Left lung (tissue), 14 donors: Measurements from ENCODE around the gene POLR2E. TPM values are rescaled to one million over a fixed set of nuclear protein-coding genes. Genes with fewer than 3 reads are reported as not detected.

Source experiments
- ATAC-seq: fragments of 200-7000 bp; cut with Tn5 transposase; one replicate; pipeline ENCODE4 v1.9.1; 2020; ENCODE audit warnings: moderate library complexity
- DNase-seq, 4 donors: peaks; one replicate each; pipeline ENCODE4 v3.0.0-alpha.2; 2013 to 2020
- H3K27ac ChIP-seq, 2 donors: fragments of 200-600 bp; sonication (generic) in 1 of 2; one replicate each; pipeline versions ENCODE4 v1.5.0 to v1.8.0; 2020 to 2021
- H3K27me3 ChIP-seq, 2 donors: fragments of 200-600 bp; sonication (generic) in 1 of 2; one replicate each; pipeline versions ENCODE4 v1.5.0 to v1.8.0; 2020 to 2021
- H3K36me3 ChIP-seq, 2 donors: fragments of 200-600 bp; sonication (generic) in 1 of 2; one replicate each; pipeline versions ENCODE4 v1.5.0 to v1.8.0; 2020 to 2021
- H3K4me1 ChIP-seq, 2 donors: fragments of 200-600 bp; one replicate each; pipeline ENCODE4 v1.8.0; 2021
- H3K4me3 ChIP-seq, 2 donors: fragments of 200-600 bp; sonication (generic) in 1 of 2; one replicate each; pipeline versions ENCODE4 v1.5.0 to v1.8.0; 2020 to 2021; ENCODE audit warnings: mild to moderate bottlenecking in 1 of 2
- H3K9me3 ChIP-seq, 2 donors: fragments of 200-600 bp; sonication (generic) in 1 of 2; one replicate each; pipeline versions ENCODE4 v1.5.0 to v1.8.0; 2020 to 2021
- CTCF ChIP-seq, 2 donors: fragments of 200-600 bp; sonication (generic) in 1 of 2; IDR thresholded peaks; one replicate each; pipeline versions ENCODE4 v1.5.0 to v1.8.0; 2021; ENCODE audit warnings: antibody characterized with exemption in 2 of 2
- intact Hi-C, 2 donors: fragments of 100-400 bp; cut with DNase I; formaldehyde crosslinking; loops; one replicate each; pipeline versions ENCODE4 v1.11.2 to v1.14.2; 2022
- long read RNA-seq, 12 donors: library from polyadenylated mRNA in 2 of 12; unstranded in 2 of 12; transcript quantifications; one replicate each; pipeline ENCODE4 v2.0.0 and lab custom pipeline, GENCODE V29; 2019 to 2026
- polyA plus RNA-seq, 6 donors: library from polyadenylated mRNA; unstranded; fragments of 120-200 nt; gene quantifications; one replicate each; pipeline ENCODE4 v1.2.1, GENCODE V29; 2013; ENCODE audit not compliant: insufficient read length in 6 of 6
- total RNA-seq, 2 donors: library from RNA; stranded (reverse); fragmentation: NEBNext Ultra II Directional; extraction: Animal tissue kit (Norgen Biotek cat#: 25700); gene quantifications; one replicate each; pipeline ENCODE4 v1.2.1, GENCODE V29; 2021
- donor health status: DM: no; HTN: yes; CAD: no.
- donor health status: DM: no; HTN: no; CAD: no.

The POLR2E gene
- total RNA-seq, result 100 to 1,000 TPM; 139 to 160 TPM
- polyA plus RNA-seq, result 100 to 1,000 TPM; 120 to 147 (median 135) TPM
- long read RNA-seq, donor 1, transcript POLR2E-206 (7 exons, 1,105 nt), result minor isoform, 6 of 116 reads
- long read RNA-seq, donor 1, transcript POLR2E-213 (8 exons, 2,831 nt), result major isoform, 95 of 116 reads
- long read RNA-seq, donor 1, partial matches to known transcripts, result 10 of 116 reads
- long read RNA-seq, donor 1, other reads (novel, unspliced or antisense), result 0 of 116 reads
- long read RNA-seq, donor 2, transcript POLR2E-213 (8 exons, 2,831 nt), result major isoform, 91 of 102 reads
- long read RNA-seq, donor 2, transcript POLR2E-203 (2 exons, 756 nt), result minor isoform, 6 of 102 reads
- long read RNA-seq, donor 2, partial matches to known transcripts, result 0 of 102 reads
- long read RNA-seq, donor 2, other reads (novel, unspliced or antisense), result 0 of 102 reads
- long read RNA-seq, donor 3, transcript POLR2E-213 (8 exons, 2,831 nt), result major isoform, 79 of 81 reads
- long read RNA-seq, donor 3, partial matches to known transcripts, result 0 of 81 reads
- long read RNA-seq, donor 3, other reads (novel, unspliced or antisense), result 0 of 81 reads
- long read RNA-seq, donor 4, transcript POLR2E-213 (8 exons, 2,831 nt), result major isoform, 143 of 155 reads
- long read RNA-seq, donor 4, partial matches to known transcripts, result 4 of 155 reads
- long read RNA-seq, donor 4, other reads (novel, unspliced or antisense), result 4 of 155 reads
- long read RNA-seq, donor 5, transcript POLR2E-213 (8 exons, 2,831 nt), result major isoform, 72 of 76 reads
- long read RNA-seq, donor 5, partial matches to known transcripts, result 0 of 76 reads
- long read RNA-seq, donor 5, other reads (novel, unspliced or antisense), result 0 of 76 reads
- long read RNA-seq, donor 6, transcript POLR2E-213 (8 exons, 2,831 nt), result major isoform, 87 of 94 reads
- long read RNA-seq, donor 6, partial matches to known transcripts, result 0 of 94 reads
- long read RNA-seq, donor 6, other reads (novel, unspliced or antisense), result 0 of 94 reads
- long read RNA-seq, donor 7, transcript POLR2E-213 (8 exons, 2,831 nt), result major isoform, 42 of 45 reads
- long read RNA-seq, donor 7, partial matches to known transcripts, result 0 of 45 reads
- long read RNA-seq, donor 7, other reads (novel, unspliced or antisense), result 0 of 45 reads
- long read RNA-seq, donor 8, transcript POLR2E-205 (7 exons, 2,441 nt), result minor isoform, 5 of 97 reads
- long read RNA-seq, donor 8, transcript POLR2E-213 (8 exons, 2,831 nt), result major isoform, 77 of 97 reads
- long read RNA-seq, donor 8, partial matches to known transcripts, result 14 of 97 reads
- long read RNA-seq, donor 8, other reads (novel, unspliced or antisense), result 0 of 97 reads
- long read RNA-seq, donor 9, partial matches to known transcripts, result 0 of 1 reads
- long read RNA-seq, donor 9, other reads (novel, unspliced or antisense), result 0 of 1 reads
- long read RNA-seq, donor 10, transcript POLR2E-211 (8 exons, 1,749 nt), result minor isoform, 9 of 446 reads
- long read RNA-seq, donor 10, transcript POLR2E-213 (8 exons, 2,831 nt), result major isoform, 412 of 446 reads
- long read RNA-seq, donor 10, transcript POLR2E-206 (7 exons, 1,105 nt), result minor isoform, 6 of 446 reads
- long read RNA-seq, donor 10, partial matches to known transcripts, result 5 of 446 reads
- long read RNA-seq, donor 10, other reads (novel, unspliced or antisense), result 10 of 446 reads
- long read RNA-seq, donor 11, result 0 reads
- long read RNA-seq, donor 12, transcript POLR2E-213 (8 exons, 2,831 nt), result major isoform, 68 of 573 reads
- long read RNA-seq, donor 12, partial matches to known transcripts, result 206 of 573 reads
- long read RNA-seq, donor 12, other reads (novel, unspliced or antisense), result 295 of 573 reads

GRCh38 chr19:1094978-1095701 lies at the start of gene POLR2E:
Gene POLR2E, minus strand, starts transcription at chr19:1095375. Its CDS starts 60 bp downstream, at chr19:1095315.
- peak; percentile 96 to 100 (median 99) for DNase-seq
- intact Hi-C loops, result no loop called here

GRCh38 chr19:1144741-1145140 lies 49.6 kb upstream of the POLR2E start:
- Histone ChIP-seq H3K27me3 (no peaks in the 10 kb centered on the region), H3K27ac (no peak overlapping the region), H3K36me3 (peaks cover 0 to 86% of the 10 kb centered on the region in 2 donors), H3K4me1 (peaks cover 0 to 25% of the 10 kb centered on the region in 2 donors), H3K9me3 (no peaks in the 10 kb centered on the region), H3K4me3 (no peak overlapping the region)
- no peak for TF ChIP-seq CTCF (IDR thresholded peaks at IDR 0.05)
- no peak for DNase-seq
- no peak for ATAC-seq
- intact Hi-C loops, result no loop called here

More at GRCh38 chr19:1094978-1095701, at the start of gene POLR2E:
- peak within 1 kb of the TSS; percentile 87 to 88 for H3K4me3 ChIP-seq
- H3K4me1 ChIP-seq, result peaks cover 17 to 63% of the 10 kb centered on the region in 2 donors
- H3K27ac ChIP-seq, result peak within 1 kb of the TSS; percentile 37 to 78
- ATAC-seq, result peak; percentile 89
- H3K36me3 ChIP-seq, result peaks cover 0 to 37% of the 10 kb centered on the region in 2 donors
- no peak for TF ChIP-seq CTCF (IDR thresholded peaks at IDR 0.05)
- H3K27me3 ChIP-seq, result no peaks in the 10 kb centered on the region
- H3K9me3 ChIP-seq, result peaks cover 0 to 1% of the 10 kb centered on the region in 2 donors

- intact Hi-C loops, result no loop called here
- no peak overlapping the region for H3K4me3 ChIP-seq
- peaks cover 0 to 86% of the 10 kb centered on the region in 2 donors for H3K36me3 ChIP-seq
- H3K4me1 ChIP-seq, result peaks cover 0 to 17% of the 10 kb centered on the region in 2 donors
- no peak for ATAC-seq
- H3K9me3 ChIP-seq, result no peaks in the 10 kb centered on the region
- H3K27ac ChIP-seq, result no peak overlapping the region
- DNase-seq, result peak in 1 of 4 donors; percentile 62
- H3K27me3 ChIP-seq, result no peaks in the 10 kb centered on the region
- no peak for TF ChIP-seq CTCF (IDR thresholded peaks at IDR 0.05)
These were observed 48.7 kb upstream of the POLR2E start for GRCh38 chr19:1143828-1144399.
